ENCODE data around the gene XCR1.
A peak's percentile ranks its signal among the peaks of the same experiment; 100 is the strongest.

XCR1 gene

GRCh38 chr3:45980819-45981218, 46.5 kb downstream of the XCR1 start:
- H3K27ac ChIP-seq = peak overlapping the region in 4 of 11 experiments; percentile 10 to 58 (median 30); a peak in 5 of 22 replicates
- H3K4me3 ChIP-seq = no peak overlapping the region
- no peaks in the 10 kb centered on the region for H3K9me3 ChIP-seq (replicated peaks in 1 of 11)
- peaks cover 86 to 98% (median 96%) of the 10 kb centered on the region in 11 experiments for H3K36me3 ChIP-seq
- H3K4me2 ChIP-seq = peak overlapping the region in 8 of 11 experiments; percentile 14 to 61 (median 27); a peak in 10 of 22 replicates
- peaks cover 9 to 48% (median 16%) of the 10 kb centered on the region in 10 experiments; a peak in 18 of 20 replicates for H3K4me1 ChIP-seq
- H3K9ac ChIP-seq = no peak overlapping the region
- peaks cover 0 to 16% (median 8%) of the 10 kb centered on the region in 11 experiments; a peak in 9 of 22 replicates for H4K20me1 ChIP-seq
- TF ChIP-seq Cebpa-rat (IDR thresholded peaks at IDR 0.05) = no peak
- no peaks in the 10 kb centered on the region for H3K27me3 ChIP-seq

- Histone ChIP-seq H3K4me2 (no peak overlapping the region; a peak in 1 of 22 replicates), H3K9me3 (replicated peaks in 1 of 11) (no peaks in the 10 kb centered on the region), H3K9ac (no peak overlapping the region), H3K27me3 (no peaks in the 10 kb centered on the region), H3K36me3 (peaks cover 89 to 98% (median 96%) of the 10 kb centered on the region in 11 experiments), H3K27ac (no peak overlapping the region), H3K4me3 (no peak overlapping the region), H4K20me1 (peaks cover 0 to 11% (median 3%) of the 10 kb centered on the region in 11 experiments; a peak in 9 of 22 replicates), H3K4me1 (peaks cover 9 to 51% (median 16%) of the 10 kb centered on the region in 10 experiments; a peak in 18 of 20 replicates)
- TF ChIP-seq Cebpa-rat (IDR thresholded peaks at IDR 0.05) = no peak
Observed at GRCh38 chr3:45980229-45980813, 47.0 kb downstream of the XCR1 start.

GRCh38 chr3:45979378-45979777, 47.9 kb downstream of the XCR1 start:
- H3K36me3 ChIP-seq = peaks cover 88 to 98% (median 96%) of the 10 kb centered on the region in 11 experiments
- H3K27me3 ChIP-seq = no peaks in the 10 kb centered on the region
- no peak overlapping the region for H3K4me3 ChIP-seq
- no peak for TF ChIP-seq Cebpa-rat (IDR thresholded peaks at IDR 0.05)
- H3K4me1 ChIP-seq = peaks cover 9 to 57% (median 16%) of the 10 kb centered on the region in 10 experiments; a peak in 18 of 20 replicates
- H3K9me3 ChIP-seq (replicated peaks in 1 of 11) = no peaks in the 10 kb centered on the region
- H3K27ac ChIP-seq = peak overlapping the region in 1 of 11 experiments; percentile 21; a peak in 1 of 22 replicates
- peaks cover 0 to 4% (median 0%) of the 10 kb centered on the region in 11 experiments; a peak in 2 of 22 replicates for H4K20me1 ChIP-seq
- no peak overlapping the region for H3K9ac ChIP-seq
- peak overlapping the region in 1 of 11 experiments; percentile 26; a peak in 1 of 22 replicates for H3K4me2 ChIP-seq

- Histone ChIP-seq H3K4me3 (no peak overlapping the region), H3K36me3 (peaks cover 84 to 98% (median 93%) of the 10 kb centered on the region in 11 experiments), H3K9ac (no peak overlapping the region), H3K27ac (no peak overlapping the region), H3K9me3 (replicated peaks in 1 of 11) (no peaks in the 10 kb centered on the region), H3K4me2 (no peak overlapping the region), H3K27me3 (no peaks in the 10 kb centered on the region), H3K4me1 (peaks cover 9 to 69% (median 25%) of the 10 kb centered on the region in 10 experiments; a peak in 18 of 20 replicates), H4K20me1 (peaks cover 0 to 4% (median 0%) of the 10 kb centered on the region in 11 experiments; a peak in 1 of 22 replicates)
- TF ChIP-seq Cebpa-rat (IDR thresholded peaks at IDR 0.05) = no peak
Observed at GRCh38 chr3:45978006-45978761, 49.1 kb downstream of the XCR1 start.

- Histone ChIP-seq H4K20me1 (peaks cover 0 to 4% (median 0%) of the 10 kb centered on the region in 11 experiments; a peak in 1 of 22 replicates), H3K36me3 (peaks cover 69 to 92% (median 77%) of the 10 kb centered on the region in 11 experiments)
Observed at GRCh38 chr3:45976191-45977091, 50.8 kb downstream of the XCR1 start.

GRCh38 chr3:45975686-45976085, 51.6 kb downstream of the XCR1 start:
- Histone ChIP-seq H3K4me2 (no peak overlapping the region), H3K9ac (no peak overlapping the region), H3K27ac (peak overlapping the region in 1 of 11 experiments; percentile 8; a peak in 3 of 22 replicates), H3K36me3 (peaks cover 66 to 94% (median 74%) of the 10 kb centered on the region in 11 experiments), H3K9me3 (replicated peaks in 1 of 11) (no peaks in the 10 kb centered on the region), H4K20me1 (no peaks in the 10 kb centered on the region), H3K27me3 (no peaks in the 10 kb centered on the region), H3K4me1 (peaks cover 12 to 72% (median 31%) of the 10 kb centered on the region in 10 experiments), H3K4me3 (no peak overlapping the region)
- no peak for TF ChIP-seq Cebpa-rat (IDR thresholded peaks at IDR 0.05)

More at GRCh38 chr3:45976191-45977091, 50.8 kb downstream of the XCR1 start:
- peaks cover 15 to 72% (median 34%) of the 10 kb centered on the region in 10 experiments for H3K4me1 ChIP-seq
- peak overlapping the region in 1 of 11 experiments; percentile 8; a peak in 2 of 22 replicates for H3K27ac ChIP-seq
- no peak overlapping the region for H3K4me2 ChIP-seq
- no peak overlapping the region for H3K4me3 ChIP-seq
- H3K27me3 ChIP-seq = no peaks in the 10 kb centered on the region
- no peak overlapping the region for H3K9ac ChIP-seq
- H3K9me3 ChIP-seq (replicated peaks in 1 of 11) = no peaks in the 10 kb centered on the region
- TF ChIP-seq Cebpa-rat (IDR thresholded peaks at IDR 0.05) = no peak

- H3K4me2 ChIP-seq = peak overlapping the region in 2 of 11 experiments; percentile 23 to 83; a peak in 2 of 22 replicates
- H3K36me3 ChIP-seq = peaks cover 66 to 94% (median 74%) of the 10 kb centered on the region in 11 experiments
Observed at GRCh38 chr3:45974686-45975085, 52.6 kb downstream of the XCR1 start.

More at GRCh38 chr3:45974686-45975085, 52.6 kb downstream of the XCR1 start:
- no peaks in the 10 kb centered on the region for H4K20me1 ChIP-seq
- peaks cover 12 to 73% (median 31%) of the 10 kb centered on the region in 10 experiments for H3K4me1 ChIP-seq
- H3K4me3 ChIP-seq = no peak overlapping the region
- no peaks in the 10 kb centered on the region for H3K27me3 ChIP-seq
- no peak overlapping the region for H3K9ac ChIP-seq
- H3K9me3 ChIP-seq (replicated peaks in 1 of 11) = no peaks in the 10 kb centered on the region
- TF ChIP-seq Cebpa-rat (IDR thresholded peaks at IDR 0.05) = no peak
- peak overlapping the region in 3 of 11 experiments; percentile 9 to 94 (median 24); a peak in 3 of 22 replicates for H3K27ac ChIP-seq

All from BLaER1 treated with 17β-estradiol and CSF1 and Interleukin-3, amounts not matched to agents 10 nM and 100 nM (cell line).